GM12878 (cell line): Measurements from ENCODE around the gene MAP2K4. TPM values are rescaled to one million over a fixed set of nuclear protein-coding genes. Genes with fewer than 3 reads are reported as not detected.

Source experiments
- ATAC-seq: fragments of 200-7000 bp; cut with Tn5 transposase; 3 replicates; pipeline ENCODE4 v1.9.1; 2020; ENCODE audit warnings: mild to moderate bottlenecking, moderate library complexity
- BruUV-seq: library from RNA; stranded (reverse); fragments of 400-500 nt; replicated peaks from 2 replicates; lab custom pipeline; 2021; lab: Mats Ljungman, UMichigan
- CTCF ChIA-PET: fragments of 300-600 bp; sonication (Branson Sonifier 250); formaldehyde crosslinking; extraction: SDS; loops from one replicate; lab custom pipeline; 2021; ENCODE audit warnings: inconsistent platforms; lab: Yijun Ruan, JAX
- POLR2A ChIA-PET: fragments of 350-600 bp; formaldehyde crosslinking; extraction: SDS; loops from one replicate; lab custom pipeline; 2021; ENCODE audit warnings: inconsistent platforms; lab: Charles Lee
- RAD21 ChIA-PET: fragments of 300-600 bp; sonication (Branson Sonifier 250); formaldehyde crosslinking; loops from one replicate; lab custom pipeline; 2023; ENCODE audit warnings: antibody characterized with exemption; ENCODE audit not compliant: unreplicated experiment; lab: Charles Lee
- SMC1A ChIA-PET: fragments of 300-600 bp; sonication (Branson Sonifier 250); formaldehyde crosslinking; loops from one replicate; lab custom pipeline; 2023; ENCODE audit not compliant: unreplicated experiment, uncharacterized antibody; lab: Charles Lee
- DNase-seq: peaks from one replicate; pipeline ENCODE4 v3.0.0-alpha.2; 2011; ENCODE audit warnings: low read depth, low spot score
- FAIRE-seq: peaks from 3 replicates; lab custom pipeline; 2011; peaks lifted over from hg19 to GRCh38; lab: Jason Lieb, UNC
- H2AFZ ChIP-seq: 2 replicates; pipeline ENCODE4 v1.6.0; 2011; ENCODE audit warnings: low read depth, low read length, control low read depth; ENCODE audit not compliant: control insufficient read depth
- H3K27ac ChIP-seq: 2 replicates; pipeline ENCODE4 v1.5.1; 2011; ENCODE audit warnings: control low read depth; ENCODE audit not compliant: control insufficient read depth, insufficient read depth
- H3K27me3 ChIP-seq, 2 experiments: replicated peaks in 1 of 2; 2 replicates each; pipeline versions ENCODE4 v1.6.0 to v1.6.1; 2011; ENCODE audit warnings: low read length in 1 of 2; ENCODE audit not compliant: control insufficient read depth in 2 of 2, insufficient read depth in 2 of 2
- H3K36me3 ChIP-seq, 2 experiments: 2 replicates each; pipeline ENCODE4 v1.5.1; 2011; ENCODE audit warnings: low read length in 1 of 2; ENCODE audit not compliant: control insufficient read depth in 2 of 2, insufficient read depth in 2 of 2
- H3K4me1 ChIP-seq: 2 replicates; pipeline ENCODE4 v1.6.1; 2011; ENCODE audit warnings: mild to moderate bottlenecking, low read length, moderate library complexity, mixed read lengths; ENCODE audit not compliant: control insufficient read depth, insufficient read depth
- H3K4me2 ChIP-seq: 2 replicates; pipeline ENCODE4 v1.6.0; 2011; ENCODE audit warnings: control low read depth; ENCODE audit not compliant: control insufficient read depth, insufficient read depth
- H3K4me3 ChIP-seq: fragments of 200-600 bp; sonication (generic); 2 replicates; pipeline ENCODE4 v1.5.1; 2016
- H3K79me2 ChIP-seq: 2 replicates; pipeline ENCODE4 v1.6.0; 2011; ENCODE audit warnings: low read length; ENCODE audit not compliant: control insufficient read depth, insufficient read depth
- H3K9ac ChIP-seq: 2 replicates; pipeline ENCODE4 v1.8.0; 2011; ENCODE audit warnings: low read length, control low read depth, mixed read lengths; ENCODE audit not compliant: control insufficient read depth, insufficient read depth
- H3K9me3 ChIP-seq: replicated peaks from 3 replicates; pipeline ENCODE4 v1.5.1; 2011; ENCODE audit warnings: mild to moderate bottlenecking, low read length; ENCODE audit not compliant: control insufficient read depth, insufficient read depth
- H4K20me1 ChIP-seq: 2 replicates; pipeline ENCODE4 v1.6.0; 2011; ENCODE audit not compliant: control insufficient read depth, insufficient read depth
- HSF1 ChIP-seq: fragments of 150-350 bp; IDR thresholded peaks from 2 replicates; pipeline ENCODE4 v1.6.1; 2014; ENCODE audit warnings: mild to moderate bottlenecking, low read depth, low read length
- IRF3 ChIP-seq: fragments of 450-650 bp; IDR thresholded peaks from 2 replicates; pipeline ENCODE4 v1.6.1; 2014; ENCODE audit warnings: mild to moderate bottlenecking
- KAT2A ChIP-seq: conservative IDR thresholded peaks from 2 replicates; pipeline ENCODE4 v1.6.1; 2011; ENCODE audit warnings: low read depth, low read length; ENCODE audit not compliant: control insufficient read depth
- NR2C2 ChIP-seq: IDR thresholded peaks from 2 replicates; pipeline ENCODE4 v1.6.1; 2011; ENCODE audit warnings: borderline replicate concordance, low read depth; ENCODE audit not compliant: control insufficient read depth, insufficient read length
- SUPT20H ChIP-seq: IDR thresholded peaks from 2 replicates; pipeline ENCODE4 v1.6.1; 2011; ENCODE audit warnings: low read depth, mild to moderate bottlenecking, low read length, moderate library complexity, borderline replicate concordance; ENCODE audit not compliant: control insufficient read depth
- WGBS: methylation state at CpG from one replicate; pipeline ENCODE4 v1.1.6; 2016; ENCODE audit warnings: low lambda C conversion rate; ENCODE audit not compliant: insufficient replicate concordance, insufficient coverage; ENCODE audit errors: missing lambda C conversion rate; 5-methylcytosine and 5-hydroxymethylcytosine counted together
- in situ Hi-C: fragments of 300-500 bp; cut with MboI; formaldehyde crosslinking; loops from 9 replicates; pipeline ENCODE4 v1.14.3; 2018; ENCODE audit warnings: mixed read lengths
- intact Hi-C: fragments of 100-400 bp; cut with micrococcal nuclease; formaldehyde crosslinking; loops from one replicate; pipeline ENCODE4 v1.14.2; 2022; ENCODE audit not compliant: unreplicated experiment
- polyA plus RNA-seq, 11 experiments: library from polyadenylated mRNA; depleted of rRNA in 4 of 11; unstranded in 6 of 11; stranded (reverse) in 5 of 11; fragments of >200 nt; fragmentation: Nextera tagmentation in 4 of 11; fragmentation: Illumina TruSeq in 1 of 11; extraction: Ambion mirVana in 4 of 11; extraction: Trizol in 1 of 11; gene quantifications; 1 replicate in 1 of 11; 2 replicates in 10 of 11; pipeline versions ENCODE4 v1.2.1 to v1.2.3, GENCODE V29; 2011 to 2016; ENCODE audit warnings: inconsistent platforms in 2 of 11, missing spikeins in 2 of 11, low read depth in 1 of 11
- total RNA-seq, 4 experiments: library from RNA; depleted of rRNA in 3 of 4; stranded (reverse); fragments of >200 nt in 3 of 4; fragmentation: Illumina TruSeq in 1 of 4; extraction: Trizol in 1 of 4; gene quantifications; 2 replicates each; pipeline versions ENCODE4 v1.2.1 to v1.2.3, GENCODE V29; 2013 to 2021

The MAP2K4 gene
- total and polyA plus RNA-seq, 10 of the 15 experiments (the other 5 are each of a cell fraction or from before 2014, with no cell fraction given) = 5.4 to 34.1 (median 25.5) TPM

DNA sequence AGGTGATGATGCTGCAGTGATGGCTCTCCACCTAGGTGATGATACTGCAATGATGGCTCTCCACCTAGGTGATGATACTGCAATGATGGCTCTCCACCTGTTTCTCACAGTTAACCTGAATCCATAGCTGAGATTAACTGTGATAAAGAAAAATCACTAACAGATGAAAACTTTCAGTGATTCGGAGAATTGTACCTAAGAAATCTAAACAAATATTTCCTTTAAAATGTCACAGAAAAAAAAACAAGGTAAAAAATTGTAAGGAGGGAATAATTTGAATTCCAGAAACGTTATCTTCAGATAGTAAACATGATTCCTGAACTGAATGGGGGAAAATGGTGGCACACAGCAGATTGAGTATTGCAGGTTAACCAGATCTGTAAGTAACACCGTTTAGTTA is 113.4 kb downstream of the MAP2K4 start:
- in situ Hi-C loops (no loop called here), intact Hi-C loops (no loop called here)
- Histone ChIP-seq H3K4me3 (no peak overlapping the region), H3K27ac (no peak overlapping the region), H3K9me3 (peaks cover 4% of the 10 kb centered on the region; the same call in 2 of the 3 replicates), H3K27me3 (no peaks in the 10 kb centered on the region), H3K4me2 (no peak overlapping the region), H3K79me2 (no peaks in the 10 kb centered on the region), H4K20me1 (no peaks in the 10 kb centered on the region), H3K36me3 (peaks cover 0 to 16% of the 10 kb centered on the region in 2 experiments; a peak in 3 of 4 replicates), H2AFZ (no peak overlapping the region), H3K9ac (no peak overlapping the region), H3K4me1 (no peaks in the 10 kb centered on the region)
- ATAC-seq = no peak
- no TSS peak for BruUV-seq
- whole genome bisulfite sequencing = 91% methylated on average over 3 of the region's 3 CpGs
- ChIA-PET SMC1A (no interaction called here), POLR2A (no interaction called here), CTCF (no interaction called here), RAD21 (no interaction called here)
- no peak for FAIRE-seq
- DNase-seq = no peak
- no peak for TF ChIP-seq HSF1

- Histone ChIP-seq H3K79me2 (no peaks in the 10 kb centered on the region), H3K4me1 (no peaks in the 10 kb centered on the region), H3K9me3 (peaks cover 4% of the 10 kb centered on the region; the same call in 2 of the 3 replicates), H3K9ac (no peak overlapping the region), H3K27ac (no peak overlapping the region), H3K4me2 (no peak overlapping the region), H3K27me3 (no peaks in the 10 kb centered on the region), H3K36me3 (peaks cover 0 to 11% of the 10 kb centered on the region in 2 experiments; a peak in 3 of 4 replicates), H4K20me1 (no peaks in the 10 kb centered on the region), H3K4me3 (no peak overlapping the region), H2AFZ (no peak overlapping the region)
- RAD21 ChIA-PET = no interaction called here
- POLR2A ChIA-PET = no interaction called here
- SMC1A ChIA-PET = no interaction called here
- FAIRE-seq (no peak), DNase-seq (no peak), ATAC-seq (no peak)
- in situ Hi-C loops = no loop called here
- BruUV-seq = no TSS peak
- TF ChIP-seq SUPT20H (no peak), KAT2A (no peak), NR2C2 (no peak), HSF1 (no peak), IRF3 (no peak)
- CTCF ChIA-PET = no interaction called here
- intact Hi-C loops = no loop called here
Observed at GRCh38 chr17:12134587-12134986, 113.9 kb downstream of the MAP2K4 start.
